Neural cell (in vitro differentiated cells): ENCODE results near the gene THRAP3. TPM values are rescaled to one million over a fixed set of nuclear protein-coding genes. Genes with fewer than 3 reads are reported as not detected.

Experiments
- H2AFZ ChIP-seq: fragments of 200-600, 300-800 bp; sonication (generic), shearing (Covaris generic); 2 replicates; pipeline ENCODE4 v1.6.0; 2014; ENCODE audit warnings: low read depth, mild to moderate bottlenecking, antibody characterized with exemption, low read length, moderate library complexity
- H3F3A ChIP-seq: fragments of 200-600 bp; shearing (Covaris generic); 2 replicates; pipeline ENCODE4 v1.6.1; 2016; ENCODE audit warnings: mild to moderate bottlenecking, moderate library complexity, mixed read lengths, antibody characterized with exemption, low read length; ENCODE audit not compliant: insufficient read depth, poor library complexity, severe bottlenecking
- H3K27ac ChIP-seq: fragments of 200-600, 300-800 bp; sonication (generic), shearing (Covaris generic); 2 replicates; pipeline ENCODE4 v1.5.1; 2014; ENCODE audit warnings: mild to moderate bottlenecking, low read length, moderate library complexity
- H3K27me3 ChIP-seq: fragments of 300-800, 200-600 bp; sonication (generic), shearing (Covaris generic); 2 replicates; pipeline ENCODE4 v1.6.0; 2014; ENCODE audit warnings: mild to moderate bottlenecking, low read depth, low read length, moderate library complexity; ENCODE audit not compliant: insufficient read depth
- H3K36me3 ChIP-seq: fragments of 300-800, 200-600 bp; sonication (generic), shearing (Covaris generic); 2 replicates; pipeline ENCODE4 v1.5.1; 2014; ENCODE audit warnings: mild to moderate bottlenecking, antibody characterized with exemption, low read length, moderate library complexity; ENCODE audit not compliant: insufficient read depth
- H3K4me2 ChIP-seq: fragments of 300-800, 200-600 bp; sonication (generic), shearing (Covaris generic); 2 replicates; pipeline ENCODE4 v1.6.0; 2014; ENCODE audit warnings: mild to moderate bottlenecking, low read length
- H3K4me3 ChIP-seq: fragments of 300-800, 200-600 bp; sonication (generic), shearing (Covaris generic); 2 replicates; pipeline ENCODE4 v1.5.1; 2014; ENCODE audit warnings: mild to moderate bottlenecking, low read length, moderate library complexity
- H3K79me2 ChIP-seq: fragments of 200-600 bp; shearing (Covaris generic); replicated peaks from 2 replicates; pipeline ENCODE4 v1.6.0; 2014; ENCODE audit warnings: mild to moderate bottlenecking, low read length, moderate library complexity; ENCODE audit not compliant: insufficient read depth
- H3K9ac ChIP-seq: fragments of 300-800, 200-600 bp; sonication (generic), shearing (Covaris generic); 2 replicates; pipeline ENCODE4 v1.6.1; 2016; ENCODE audit warnings: mild to moderate bottlenecking, low read length, mixed read lengths
- H3K9me2 ChIP-seq: fragments of 200-600 bp; shearing (Covaris generic); 2 replicates; pipeline ENCODE4 v1.6.1; 2016; ENCODE audit warnings: mild to moderate bottlenecking, low read length, mixed read lengths; ENCODE audit not compliant: insufficient read depth
- H3K9me3 ChIP-seq: fragments of 200-600, 300-800 bp; sonication (generic), shearing (Covaris generic); 2 replicates; pipeline ENCODE4 v1.6.1; 2016; ENCODE audit warnings: mild to moderate bottlenecking, mixed run types, low read length, moderate library complexity, mixed read lengths
- H4K20me1 ChIP-seq: fragments of 200-600 bp; shearing (Covaris generic); 2 replicates; pipeline ENCODE4 v1.6.1; 2016; ENCODE audit warnings: mild to moderate bottlenecking, mixed run types; ENCODE audit not compliant: insufficient read depth
- EP300 ChIP-seq: fragments of 450-650 bp; conservative IDR thresholded peaks from 2 replicates; pipeline ENCODE4 v1.6.1; 2014; ENCODE audit warnings: antibody characterized with exemption, mild to moderate bottlenecking, moderate library complexity; ENCODE audit not compliant: poor library complexity, severe bottlenecking
- EZH2 ChIP-seq: fragments of 200-600, 300-800 bp; shearing (Covaris generic), sonication (generic); IDR thresholded peaks from 2 replicates; pipeline ENCODE4 v1.6.1; 2014; ENCODE audit warnings: antibody characterized with exemption, low read length, borderline replicate concordance, mild to moderate bottlenecking; ENCODE audit not compliant: insufficient read depth, poor library complexity, severe bottlenecking
- MXI1 ChIP-seq: fragments of 450-650 bp; conservative IDR thresholded peaks from 2 replicates; pipeline ENCODE4 v1.6.1; 2014; ENCODE audit warnings: antibody characterized with exemption, mild to moderate bottlenecking; ENCODE audit not compliant: poor library complexity, severe bottlenecking
- POLR2AphosphoS5 ChIP-seq: IDR thresholded peaks from 2 replicates; pipeline ENCODE4 v1.6.1; 2012
- RAD21 ChIP-seq: fragments of 450-650 bp; conservative IDR thresholded peaks from 2 replicates; pipeline ENCODE4 v1.6.1; 2014; ENCODE audit warnings: antibody characterized with exemption, mild to moderate bottlenecking, moderate library complexity
- SMC3 ChIP-seq: fragments of 450-650 bp; conservative IDR thresholded peaks from 2 replicates; pipeline ENCODE4 v1.6.1; 2014; ENCODE audit warnings: antibody characterized with exemption, mild to moderate bottlenecking, moderate library complexity; ENCODE audit not compliant: poor library complexity
- TAF1 ChIP-seq: IDR thresholded peaks from 2 replicates; pipeline ENCODE4 v1.6.1; 2012; ENCODE audit warnings: low read depth
- polyA plus RNA-seq: library from polyadenylated mRNA; depleted of rRNA; stranded (reverse); fragments of >200 nt; gene quantifications from 2 replicates; pipeline ENCODE4 v1.2.3, GENCODE V29; 2014
- TF ChIP-seq, protein P1 (sequence below): fragments of 450-650 bp; IDR thresholded peaks from 2 replicates; pipeline ENCODE4 v1.5.1; 2014; ENCODE audit warnings: antibody characterized with exemption, mild to moderate bottlenecking, moderate library complexity; ENCODE audit not compliant: poor library complexity, severe bottlenecking
- TF ChIP-seq, protein P2 (sequence below): IDR thresholded peaks from 2 replicates; pipeline ENCODE4 v1.6.1; 2012; ENCODE audit warnings: borderline replicate concordance

THRAP3 gene
- polyA plus RNA-seq, 1 donor from 2014 or later = 54.4 TPM

DNA sequence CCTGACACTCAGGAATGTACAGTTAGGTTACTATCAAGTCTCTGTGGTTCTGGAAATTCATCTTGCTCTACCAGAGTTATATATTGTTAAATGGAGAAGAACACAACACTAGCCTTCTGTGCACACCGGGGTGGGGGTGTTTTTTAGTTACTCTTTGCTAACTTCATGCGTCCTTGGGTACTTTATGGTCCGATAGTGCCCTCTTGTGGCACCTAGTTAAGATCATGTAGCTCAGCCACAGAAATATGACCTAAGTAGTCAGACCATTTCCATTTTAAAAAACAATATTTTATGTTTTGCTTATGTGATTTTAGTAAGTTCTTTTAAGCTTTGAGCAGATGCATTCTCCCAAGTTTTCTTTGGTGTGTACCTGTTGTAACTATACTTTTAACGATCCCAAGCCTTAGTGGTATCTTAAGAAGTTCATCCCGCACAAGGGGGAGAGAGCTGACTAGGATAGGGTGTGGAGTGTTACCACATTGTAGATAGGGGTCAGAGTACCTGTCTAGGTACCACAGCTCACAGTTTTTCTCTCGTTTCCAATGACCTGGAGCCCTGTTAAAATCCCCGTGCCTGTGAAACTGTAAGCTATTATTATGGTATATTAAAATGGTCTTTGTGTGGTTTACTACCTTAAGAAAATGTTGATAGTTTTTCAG is 61.3 kb downstream of the THRAP3 start:
- Histone ChIP-seq H3K4me3 (no peak overlapping the region), H3K27ac (no peak overlapping the region), H3K9me3 (no peaks in the 10 kb centered on the region), H3K4me2 (no peak overlapping the region), H3K9ac (no peak overlapping the region), H3K79me2 (no peaks in the 10 kb centered on the region), H3K36me3 (peaks cover 6% of the 10 kb centered on the region), H4K20me1 (no peaks in the 10 kb centered on the region), H3F3A (no peaks in the 10 kb centered on the region), H3K9me2 (no peaks in the 10 kb centered on the region), H3K27me3 (no peaks in the 10 kb centered on the region), H2AFZ (no peak overlapping the region)
- no peak for TF ChIP-seq TAF1
- TF ChIP-seq, protein P1, sequence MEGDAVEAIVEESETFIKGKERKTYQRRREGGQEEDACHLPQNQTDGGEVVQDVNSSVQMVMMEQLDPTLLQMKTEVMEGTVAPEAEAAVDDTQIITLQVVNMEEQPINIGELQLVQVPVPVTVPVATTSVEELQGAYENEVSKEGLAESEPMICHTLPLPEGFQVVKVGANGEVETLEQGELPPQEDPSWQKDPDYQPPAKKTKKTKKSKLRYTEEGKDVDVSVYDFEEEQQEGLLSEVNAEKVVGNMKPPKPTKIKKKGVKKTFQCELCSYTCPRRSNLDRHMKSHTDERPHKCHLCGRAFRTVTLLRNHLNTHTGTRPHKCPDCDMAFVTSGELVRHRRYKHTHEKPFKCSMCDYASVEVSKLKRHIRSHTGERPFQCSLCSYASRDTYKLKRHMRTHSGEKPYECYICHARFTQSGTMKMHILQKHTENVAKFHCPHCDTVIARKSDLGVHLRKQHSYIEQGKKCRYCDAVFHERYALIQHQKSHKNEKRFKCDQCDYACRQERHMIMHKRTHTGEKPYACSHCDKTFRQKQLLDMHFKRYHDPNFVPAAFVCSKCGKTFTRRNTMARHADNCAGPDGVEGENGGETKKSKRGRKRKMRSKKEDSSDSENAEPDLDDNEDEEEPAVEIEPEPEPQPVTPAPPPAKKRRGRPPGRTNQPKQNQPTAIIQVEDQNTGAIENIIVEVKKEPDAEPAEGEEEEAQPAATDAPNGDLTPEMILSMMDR = peak; percentile 84
- TF ChIP-seq RAD21 = peak; percentile 85
- TF ChIP-seq SMC3 = peak; percentile 87

DNA sequence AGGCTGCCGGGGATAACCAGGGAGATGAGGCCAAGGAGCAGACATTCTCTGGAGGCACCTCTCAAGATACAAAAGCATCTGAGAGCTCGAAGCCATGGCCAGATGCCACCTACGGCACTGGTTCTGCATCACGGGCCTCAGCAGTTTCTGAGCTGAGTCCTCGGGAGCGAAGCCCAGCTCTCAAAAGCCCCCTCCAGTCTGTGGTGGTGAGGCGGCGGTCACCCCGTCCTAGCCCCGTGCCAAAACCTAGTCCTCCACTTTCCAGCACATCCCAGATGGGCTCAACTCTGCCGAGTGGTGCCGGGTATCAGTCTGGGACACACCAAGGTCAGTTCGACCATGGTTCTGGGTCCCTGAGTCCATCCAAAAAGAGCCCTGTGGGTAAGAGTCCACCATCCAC is 62.6 kb downstream of the THRAP3 start:
- Histone ChIP-seq H3K27me3 (no peaks in the 10 kb centered on the region), H3K4me2 (no peak overlapping the region), H2AFZ (no peak overlapping the region), H3K9ac (no peak overlapping the region), H3K36me3 (peaks cover 12% of the 10 kb centered on the region), H3K79me2 (no peaks in the 10 kb centered on the region), H3K4me3 (no peak overlapping the region), H3K9me3 (no peaks in the 10 kb centered on the region), H3K9me2 (no peaks in the 10 kb centered on the region), H3K27ac (no peak overlapping the region), H3F3A (no peaks in the 10 kb centered on the region), H4K20me1 (no peaks in the 10 kb centered on the region)
- TF ChIP-seq EP300 (no peak), POLR2AphosphoS5 (no peak), RAD21 (no peak)

DNA sequence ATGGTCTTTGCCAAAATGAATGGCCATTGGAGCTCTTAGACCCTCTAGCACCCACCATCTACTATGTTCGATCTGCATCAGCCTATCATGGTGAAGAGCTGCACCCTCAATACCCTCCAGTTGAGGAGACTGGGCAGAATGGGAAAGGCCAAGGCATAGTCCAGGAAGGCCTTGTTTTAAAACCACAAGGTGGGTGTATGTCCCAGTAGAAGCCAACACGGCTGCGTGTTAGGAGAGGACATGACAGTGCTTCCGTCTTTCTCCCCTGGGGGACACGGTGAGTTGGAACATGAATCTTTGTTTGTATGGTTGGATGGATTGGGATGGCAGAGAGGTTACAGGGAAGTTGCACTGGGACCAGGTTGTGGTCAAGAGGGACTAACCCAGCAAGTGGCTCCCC is 63.4 kb downstream of the THRAP3 start:
- Histone ChIP-seq H4K20me1 (no peaks in the 10 kb centered on the region), H3K27me3 (no peaks in the 10 kb centered on the region), H3K4me3 (no peak overlapping the region), H3K9me3 (no peaks in the 10 kb centered on the region), H3K27ac (no peak overlapping the region), H3K9ac (no peak overlapping the region), H3K9me2 (no peaks in the 10 kb centered on the region), H3K36me3 (peaks cover 12% of the 10 kb centered on the region), H3K79me2 (no peaks in the 10 kb centered on the region), H2AFZ (no peak overlapping the region), H3K4me2 (no peak overlapping the region), H3F3A (no peaks in the 10 kb centered on the region)
- TF ChIP-seq, protein P2, sequence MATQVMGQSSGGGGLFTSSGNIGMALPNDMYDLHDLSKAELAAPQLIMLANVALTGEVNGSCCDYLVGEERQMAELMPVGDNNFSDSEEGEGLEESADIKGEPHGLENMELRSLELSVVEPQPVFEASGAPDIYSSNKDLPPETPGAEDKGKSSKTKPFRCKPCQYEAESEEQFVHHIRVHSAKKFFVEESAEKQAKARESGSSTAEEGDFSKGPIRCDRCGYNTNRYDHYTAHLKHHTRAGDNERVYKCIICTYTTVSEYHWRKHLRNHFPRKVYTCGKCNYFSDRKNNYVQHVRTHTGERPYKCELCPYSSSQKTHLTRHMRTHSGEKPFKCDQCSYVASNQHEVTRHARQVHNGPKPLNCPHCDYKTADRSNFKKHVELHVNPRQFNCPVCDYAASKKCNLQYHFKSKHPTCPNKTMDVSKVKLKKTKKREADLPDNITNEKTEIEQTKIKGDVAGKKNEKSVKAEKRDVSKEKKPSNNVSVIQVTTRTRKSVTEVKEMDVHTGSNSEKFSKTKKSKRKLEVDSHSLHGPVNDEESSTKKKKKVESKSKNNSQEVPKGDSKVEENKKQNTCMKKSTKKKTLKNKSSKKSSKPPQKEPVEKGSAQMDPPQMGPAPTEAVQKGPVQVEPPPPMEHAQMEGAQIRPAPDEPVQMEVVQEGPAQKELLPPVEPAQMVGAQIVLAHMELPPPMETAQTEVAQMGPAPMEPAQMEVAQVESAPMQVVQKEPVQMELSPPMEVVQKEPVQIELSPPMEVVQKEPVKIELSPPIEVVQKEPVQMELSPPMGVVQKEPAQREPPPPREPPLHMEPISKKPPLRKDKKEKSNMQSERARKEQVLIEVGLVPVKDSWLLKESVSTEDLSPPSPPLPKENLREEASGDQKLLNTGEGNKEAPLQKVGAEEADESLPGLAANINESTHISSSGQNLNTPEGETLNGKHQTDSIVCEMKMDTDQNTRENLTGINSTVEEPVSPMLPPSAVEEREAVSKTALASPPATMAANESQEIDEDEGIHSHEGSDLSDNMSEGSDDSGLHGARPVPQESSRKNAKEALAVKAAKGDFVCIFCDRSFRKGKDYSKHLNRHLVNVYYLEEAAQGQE = no peak
- TF ChIP-seq TAF1 (no peak), MXI1 (no peak), SMC3 (no peak), EP300 (no peak), RAD21 (no peak), POLR2AphosphoS5 (no peak), EZH2 (no peak)
- TF ChIP-seq, protein P1 = no peak
